WERI-Rb-1 (cell line): ENCODE data around the gene EEF1G.
"Not testable (repeated sequence)": the region's sequence is repeated elsewhere in the genome, so short reads cannot be mapped to it uniquely, and the experiment has no call there.

Source experiments
- DNase-seq: peaks from one replicate; pipeline ENCODE4 v3.0.0-alpha.2; 2020
- H3K27ac ChIP-seq: fragments of 250-450 bp; sonication (Bioruptor Pico); 2 replicates; pipeline ENCODE4 v1.5.1; 2020; ENCODE audit warnings: mild to moderate bottlenecking, moderate library complexity
- H3K27me3 ChIP-seq: fragments of 250-450 bp; sonication (Bioruptor Pico); 2 replicates; pipeline ENCODE4 v1.5.1; 2021; ENCODE audit warnings: mild to moderate bottlenecking, low read depth, moderate library complexity; ENCODE audit not compliant: insufficient read depth, severe bottlenecking
- H3K36me3 ChIP-seq: fragments of 250-450 bp; sonication (Bioruptor Pico); 2 replicates; pipeline ENCODE4 v1.5.1; 2020; ENCODE audit warnings: mild to moderate bottlenecking, moderate library complexity
- H3K4me3 ChIP-seq: 2 replicates; pipeline ENCODE4 v1.5.1; 2011; ENCODE audit warnings: low read depth, mild to moderate bottlenecking, control low read depth, low read length
- H3K9me3 ChIP-seq: fragments of 250-450 bp; sonication (Bioruptor Pico); 2 replicates; pipeline ENCODE4 v1.5.1; 2021; ENCODE audit warnings: mild to moderate bottlenecking, moderate library complexity; ENCODE audit not compliant: severe bottlenecking
- TF ChIP-seq, protein P1 (sequence below): IDR thresholded peaks from 2 replicates; pipeline ENCODE4 v1.5.1; 2011; ENCODE audit warnings: low read depth, mild to moderate bottlenecking, control low read depth, inconsistent platforms, low read length

Gene EEF1G

DNA sequence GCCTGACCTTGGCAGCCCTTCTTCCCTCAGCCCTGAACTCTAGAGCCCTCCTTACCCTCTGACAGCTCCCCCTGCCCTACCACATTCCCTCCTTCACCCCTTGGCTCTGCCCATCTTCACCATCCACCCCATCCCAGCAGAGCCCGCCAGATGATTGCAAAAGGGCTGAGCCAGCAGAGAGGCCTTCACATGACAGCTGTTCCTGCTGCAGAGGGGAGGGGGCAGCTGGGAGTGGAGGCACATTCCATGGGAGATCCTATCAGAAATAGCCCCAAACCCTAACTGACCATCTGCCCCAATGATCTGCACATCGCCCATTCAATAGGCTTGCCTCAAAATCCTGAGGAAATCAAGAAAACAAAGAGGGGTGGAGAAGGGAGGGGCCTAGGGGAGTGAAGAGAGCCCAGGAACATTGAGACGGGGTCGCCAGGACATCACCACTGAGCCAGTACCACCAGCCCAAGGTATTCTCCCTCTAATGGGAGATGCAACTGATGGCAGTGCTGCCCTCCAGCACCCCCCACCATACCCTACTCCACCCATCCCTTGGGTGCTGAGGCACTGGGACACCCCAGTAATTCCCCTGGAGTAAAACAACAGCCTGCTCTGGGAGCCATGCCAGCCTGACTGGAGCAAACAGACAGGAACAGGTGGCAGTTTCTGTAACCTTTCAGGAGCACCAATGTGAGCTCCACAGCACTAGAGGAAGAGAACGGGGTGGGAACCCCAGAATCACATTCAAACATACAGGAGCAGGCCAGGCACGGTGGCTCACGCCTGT lies 19.1 kb downstream of the EEF1G start:
- Histone ChIP-seq H3K36me3 (peaks cover 36% of the 10 kb centered on the region), H3K27ac (peak overlapping the region; percentile 94; the same call in 1 of the 2 replicates), H3K4me3 (no peak overlapping the region), H3K9me3 (no peaks in the 10 kb centered on the region), H3K27me3 (no peaks in the 10 kb centered on the region)
- DNase-seq, result no peak
- TF ChIP-seq, protein P1, sequence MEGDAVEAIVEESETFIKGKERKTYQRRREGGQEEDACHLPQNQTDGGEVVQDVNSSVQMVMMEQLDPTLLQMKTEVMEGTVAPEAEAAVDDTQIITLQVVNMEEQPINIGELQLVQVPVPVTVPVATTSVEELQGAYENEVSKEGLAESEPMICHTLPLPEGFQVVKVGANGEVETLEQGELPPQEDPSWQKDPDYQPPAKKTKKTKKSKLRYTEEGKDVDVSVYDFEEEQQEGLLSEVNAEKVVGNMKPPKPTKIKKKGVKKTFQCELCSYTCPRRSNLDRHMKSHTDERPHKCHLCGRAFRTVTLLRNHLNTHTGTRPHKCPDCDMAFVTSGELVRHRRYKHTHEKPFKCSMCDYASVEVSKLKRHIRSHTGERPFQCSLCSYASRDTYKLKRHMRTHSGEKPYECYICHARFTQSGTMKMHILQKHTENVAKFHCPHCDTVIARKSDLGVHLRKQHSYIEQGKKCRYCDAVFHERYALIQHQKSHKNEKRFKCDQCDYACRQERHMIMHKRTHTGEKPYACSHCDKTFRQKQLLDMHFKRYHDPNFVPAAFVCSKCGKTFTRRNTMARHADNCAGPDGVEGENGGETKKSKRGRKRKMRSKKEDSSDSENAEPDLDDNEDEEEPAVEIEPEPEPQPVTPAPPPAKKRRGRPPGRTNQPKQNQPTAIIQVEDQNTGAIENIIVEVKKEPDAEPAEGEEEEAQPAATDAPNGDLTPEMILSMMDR, result no peak

DNA sequence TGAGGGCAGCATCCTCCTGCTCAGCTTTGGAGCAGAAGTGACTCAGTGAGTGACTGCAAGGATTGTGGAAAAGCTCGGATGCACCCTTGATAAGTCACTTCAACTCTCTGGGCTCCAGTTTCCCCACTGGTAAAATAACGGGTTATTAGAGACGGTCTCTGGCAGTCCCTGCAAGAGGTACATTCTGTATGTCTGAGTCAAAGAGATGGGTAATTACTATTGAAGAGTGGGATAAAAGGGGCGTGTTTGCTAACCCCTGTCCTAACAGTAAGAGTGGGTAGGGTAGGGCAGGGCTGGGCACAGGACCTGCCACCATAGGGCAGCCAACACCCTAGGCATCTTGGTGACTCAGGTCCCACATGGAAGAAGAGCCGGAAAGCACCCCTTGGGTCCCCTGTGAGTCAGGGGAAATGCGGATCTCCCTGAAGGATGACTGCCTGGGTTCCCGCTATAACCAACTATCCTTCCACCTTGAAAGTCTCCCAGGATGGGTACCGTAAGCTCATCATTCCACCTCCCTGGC lies 19.8 kb downstream of the EEF1G start:
- TF ChIP-seq, protein P1, result no peak
- H3K9me3 ChIP-seq, result no peaks in the 10 kb centered on the region
- DNase-seq, result no peak
- H3K36me3 ChIP-seq, result peaks cover 29% of the 10 kb centered on the region
- no peaks in the 10 kb centered on the region for H3K27me3 ChIP-seq
- H3K27ac ChIP-seq, result peak overlapping the region; percentile 94
- H3K4me3 ChIP-seq, result no peak overlapping the region

DNA sequence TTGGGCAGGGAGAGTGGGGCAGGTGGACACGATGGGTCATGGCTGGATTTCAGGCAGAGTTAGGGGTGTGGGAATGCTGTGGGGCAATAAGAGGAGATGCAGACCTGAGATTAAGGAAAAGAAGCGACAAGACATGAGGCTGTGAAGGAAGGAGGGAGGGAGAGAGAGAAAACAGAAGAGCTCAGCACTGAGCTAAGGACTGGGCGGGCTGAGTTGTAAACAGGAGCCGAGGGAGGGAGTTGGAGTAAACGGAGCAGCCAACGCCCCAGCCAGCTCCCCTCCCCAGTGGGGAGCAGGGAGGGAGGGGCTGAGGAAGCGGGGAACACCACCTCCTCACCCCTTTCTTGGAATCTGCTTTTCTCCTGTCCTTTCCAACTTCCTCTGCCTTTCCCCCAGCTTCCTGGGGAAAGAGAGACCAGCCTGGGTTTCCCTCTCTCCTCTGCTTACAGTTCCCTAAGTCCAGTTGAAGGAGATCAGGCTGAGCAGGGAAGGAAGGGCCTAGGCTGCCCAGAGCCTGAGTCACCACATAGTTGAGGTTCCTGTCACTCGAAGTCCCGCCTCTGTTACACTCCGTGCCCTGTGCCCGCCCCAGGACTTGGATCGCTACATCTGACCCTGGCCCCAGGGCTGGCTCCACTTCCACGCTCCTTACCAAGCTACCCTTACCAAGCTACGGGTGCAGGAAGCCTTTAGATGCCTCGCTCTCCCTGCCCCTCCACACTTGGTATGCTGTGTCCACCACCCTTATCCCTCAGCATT lies 20.4 kb downstream of the EEF1G start:
- peak overlapping the region; percentile 94 for H3K27ac ChIP-seq
- no peaks in the 10 kb centered on the region for H3K9me3 ChIP-seq
- H3K36me3 ChIP-seq, result peaks cover 22% of the 10 kb centered on the region
- TF ChIP-seq, protein P1, result no peak
- H3K4me3 ChIP-seq, result peak overlapping the region; percentile 28
- DNase-seq, result peak; percentile 74
- no peaks in the 10 kb centered on the region for H3K27me3 ChIP-seq

DNA sequence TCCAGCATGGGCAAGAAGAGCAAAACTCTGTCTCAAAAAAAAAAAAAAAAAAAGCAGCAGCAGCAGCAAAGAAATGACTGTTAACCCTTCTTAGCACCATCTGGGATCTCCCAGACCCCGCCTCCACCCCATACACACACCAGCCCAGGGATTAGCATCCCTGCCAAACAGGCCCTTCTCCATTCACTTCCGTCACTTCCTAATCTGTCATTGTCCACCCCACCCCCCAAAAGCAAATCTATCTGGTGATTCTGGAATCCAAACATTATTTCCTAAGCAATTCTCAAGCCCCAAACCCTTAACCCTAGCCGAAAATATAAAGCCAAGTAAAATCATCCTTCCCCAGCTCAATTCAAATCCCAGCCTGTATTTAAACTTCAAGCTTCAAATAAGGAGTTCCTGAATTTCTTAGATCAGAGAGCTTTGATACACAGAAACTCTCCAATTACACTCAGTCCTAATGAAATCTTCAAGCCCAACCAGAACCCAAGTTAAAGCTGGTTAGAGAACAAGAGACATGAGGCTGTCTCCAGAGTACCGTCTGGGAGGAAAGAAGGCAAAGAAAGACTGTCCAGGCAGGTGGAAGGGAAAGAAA lies 21.1 kb downstream of the EEF1G start:
- Histone ChIP-seq H3K27me3 (no peaks in the 10 kb centered on the region), H3K4me3 (peak overlapping the region; percentile 28), H3K36me3 (peaks cover 16% of the 10 kb centered on the region), H3K27ac (peak overlapping the region; percentile 94), H3K9me3 (no peaks in the 10 kb centered on the region)
- DNase-seq, result peak; percentile 89
- TF ChIP-seq, protein P1, result no peak

DNA sequence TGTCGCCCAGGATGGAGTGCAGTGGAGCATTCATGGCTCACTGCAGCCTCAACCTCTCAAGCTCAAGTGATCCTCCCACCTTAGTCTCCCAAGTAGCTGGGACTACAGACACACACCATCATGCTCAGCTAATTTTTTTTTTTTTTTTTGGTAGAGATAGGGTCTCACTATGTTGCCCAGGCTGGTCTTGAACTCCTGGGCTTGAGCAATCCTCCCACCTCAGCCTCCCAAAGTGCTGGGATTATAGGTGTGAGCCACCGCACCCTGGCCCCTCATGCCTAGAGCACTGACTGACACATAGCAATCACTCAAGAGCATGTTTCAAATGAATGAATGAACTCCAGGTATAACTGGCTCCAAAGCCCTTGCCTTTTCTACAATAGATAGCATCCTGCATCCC lies 23.2 kb downstream of the EEF1G start:
- not testable (repeated sequence) for H3K27ac ChIP-seq, H3K9me3 ChIP-seq, H3K4me3 ChIP-seq, DNase-seq, H3K36me3 ChIP-seq
- H3K27me3 ChIP-seq, result peaks cover 11% of the 10 kb centered on the region
